ENCODE results near the gene STMP1. TPM values are rescaled to one million over a fixed set of nuclear protein-coding genes. Genes with fewer than 3 reads are reported as not detected.
A peak's percentile ranks its signal among the peaks of the same experiment; 100 is the strongest.
"Not testable (repeated sequence)": the region's sequence is repeated elsewhere in the genome, so short reads cannot be mapped to it uniquely, and the experiment has no call there.

The STMP1 gene
- total RNA-seq (10 to 100 TPM; 15.7 to 20.7 TPM), total RNA-seq (14.4 to 16.6 reads per million in 2 donors)

DNA sequence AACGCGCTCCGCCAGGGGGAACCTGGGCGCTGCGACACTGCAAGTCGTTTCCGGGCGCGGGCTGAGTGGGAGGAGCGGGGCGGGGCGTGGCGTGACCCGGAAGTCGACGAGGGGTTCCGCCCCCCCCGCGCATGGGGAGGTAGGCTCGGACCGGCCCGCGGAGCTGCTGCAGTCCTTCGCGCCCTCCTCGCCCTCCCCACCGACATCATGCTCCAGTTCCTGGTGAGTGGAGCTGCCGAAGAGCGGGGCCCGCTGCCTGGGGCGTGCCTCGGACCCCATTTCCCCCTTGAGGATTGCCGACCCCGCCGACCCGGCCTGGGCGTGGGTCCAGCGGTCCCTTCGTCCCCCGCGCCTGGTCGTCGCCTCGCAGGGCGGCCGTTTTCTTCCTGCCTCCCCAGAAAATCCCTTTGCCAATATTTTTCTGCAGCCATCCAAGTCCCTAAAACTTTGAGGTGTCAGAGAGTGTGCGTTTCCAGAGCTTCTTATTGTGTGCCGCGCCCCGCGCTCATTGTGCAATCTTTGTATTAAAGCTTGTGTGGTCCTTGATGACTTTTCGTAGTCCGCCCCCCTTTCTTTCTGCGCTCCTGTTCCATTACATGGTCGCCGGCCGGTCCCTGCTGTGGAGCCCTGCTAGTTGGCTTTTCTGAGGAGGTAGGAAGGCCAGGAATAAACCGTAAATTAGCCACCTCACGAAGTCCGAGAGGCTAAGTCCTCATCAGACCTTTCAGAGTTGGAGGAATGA is at the start of gene STMP1:
Gene STMP1 (plus strand): TSS at position 142 of the 742 bp plus-strand sequence.
- Mint-ChIP-seq H3K36me3 (ENCODE audit: low read depth) (peaks cover 7% of the 10 kb centered on the region), H3K4me3 (peak within 1 kb of the TSS; percentile 94), H3K27ac (peak within 1 kb of the TSS; percentile 68), H3K27me3 (no peaks in the 10 kb centered on the region), H3K4me1 (peaks cover 18% of the 10 kb centered on the region)
- DNase-seq (peak; percentile 94 to 97 (median 96)), ATAC-seq (peak; percentile 99)
- no peaks in the 10 kb centered on the region for H3K9me3 ChIP-seq (ENCODE audit: control insufficient read depth, low read length, poor library complexity, severe bottlenecking)

DNA sequence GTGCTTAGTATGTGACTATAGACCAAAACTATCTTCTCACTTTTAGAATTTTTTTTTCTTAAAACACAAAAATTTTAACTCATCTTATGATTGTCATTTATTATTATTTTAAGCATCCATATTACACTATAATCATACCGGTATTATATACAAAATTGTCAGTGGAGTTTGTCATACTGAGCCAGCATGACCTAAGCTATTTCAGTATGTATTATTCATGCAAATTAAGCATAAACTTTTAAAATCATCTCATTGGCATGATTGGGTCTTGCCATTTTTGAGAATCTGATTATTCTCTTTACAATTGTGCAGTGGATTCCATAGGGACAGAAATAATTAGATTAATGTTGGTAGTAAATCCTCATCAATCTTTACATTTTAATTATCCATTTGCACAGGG is 46.2 kb upstream of the STMP1 start:
- Mint-ChIP-seq H3K27ac (no peak overlapping the region), H3K36me3 (ENCODE audit: low read depth) (peaks cover 6% of the 10 kb centered on the region), H3K4me3 (no peak overlapping the region), H3K4me1 (no peaks in the 10 kb centered on the region), H3K27me3 (no peaks in the 10 kb centered on the region)
- no peaks in the 10 kb centered on the region for H3K9me3 ChIP-seq (ENCODE audit: control insufficient read depth, low read length, poor library complexity, severe bottlenecking)
- DNase-seq = no peak
- ATAC-seq = no peak

DNA sequence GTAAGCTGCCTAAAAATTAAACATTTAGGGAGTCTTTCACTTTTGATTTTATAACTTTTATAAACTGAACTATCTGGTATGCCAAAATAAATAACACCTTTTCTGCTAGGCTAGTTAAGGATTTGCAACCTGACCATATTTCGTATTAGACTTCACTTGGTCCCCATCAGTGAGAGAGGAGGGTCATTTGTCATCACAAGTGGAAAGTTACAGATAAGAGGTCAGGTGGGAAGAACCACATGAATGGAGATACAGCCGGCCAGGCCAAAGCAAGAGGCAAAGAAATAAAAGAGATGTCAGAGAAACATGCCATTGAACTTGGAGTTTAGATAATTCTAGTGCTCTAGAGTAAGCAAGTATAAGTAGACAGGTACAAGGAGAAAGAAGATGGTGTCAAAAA is 44.5 kb upstream of the STMP1 start:
- no peak for ATAC-seq

DNA sequence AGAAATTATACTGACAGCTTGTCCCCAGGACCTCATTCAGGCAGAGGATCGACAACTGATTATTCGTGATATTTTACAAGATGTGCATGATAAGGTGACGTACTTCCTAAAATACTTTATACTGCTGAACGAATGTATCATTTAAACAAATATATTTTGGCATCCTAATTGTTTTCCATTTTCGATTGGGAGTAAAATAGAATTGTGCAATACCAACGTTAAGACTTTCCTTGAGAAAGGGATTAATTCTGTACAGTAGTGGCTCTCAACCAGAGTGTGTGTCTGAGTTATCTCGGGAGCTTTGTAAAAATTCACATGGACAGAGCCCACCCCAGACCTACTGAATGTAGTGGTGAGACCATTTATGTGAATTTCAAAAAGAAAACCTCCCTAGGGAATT is 43.8 kb upstream of the STMP1 start:
- ATAC-seq (no peak), DNase-seq (no peak)
- peaks cover 6% of the 10 kb centered on the region for H3K36me3 Mint-ChIP-seq (ENCODE audit: low read depth)
- no peaks in the 10 kb centered on the region for H3K9me3 ChIP-seq (ENCODE audit: control insufficient read depth, low read length, poor library complexity, severe bottlenecking)
- H3K4me3 Mint-ChIP-seq = no peak overlapping the region
- no peaks in the 10 kb centered on the region for H3K4me1 Mint-ChIP-seq
- H3K27ac Mint-ChIP-seq = no peak overlapping the region
- no peaks in the 10 kb centered on the region for H3K27me3 Mint-ChIP-seq

More for the DNA sequence above, 44.5 kb upstream of the STMP1 start:
- no peaks in the 10 kb centered on the region for H3K4me1 Mint-ChIP-seq
- peaks cover 6% of the 10 kb centered on the region for H3K36me3 Mint-ChIP-seq (ENCODE audit: low read depth)
- no peak for DNase-seq
- no peaks in the 10 kb centered on the region for H3K9me3 ChIP-seq (ENCODE audit: control insufficient read depth, low read length, poor library complexity, severe bottlenecking)
- H3K27ac Mint-ChIP-seq = no peak overlapping the region
- H3K4me3 Mint-ChIP-seq = no peak overlapping the region
- no peaks in the 10 kb centered on the region for H3K27me3 Mint-ChIP-seq

DNA sequence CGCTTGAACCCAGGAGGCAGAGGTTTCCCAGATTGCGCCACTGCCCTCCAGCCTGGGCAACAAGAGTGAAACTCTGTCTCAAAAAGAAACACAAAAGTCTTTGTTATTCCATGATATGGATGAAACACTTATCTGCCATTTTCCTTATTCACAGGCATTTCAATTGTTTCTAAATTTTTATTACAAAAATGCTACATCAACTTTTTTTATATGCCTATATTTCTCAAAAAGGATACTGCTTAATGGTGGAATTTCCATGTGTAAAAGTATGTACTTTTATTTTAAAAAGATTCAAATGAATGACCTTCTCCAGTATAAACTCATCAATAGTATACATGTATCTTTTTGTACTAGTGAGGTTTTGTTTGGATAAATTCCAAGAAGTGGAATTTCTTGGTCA is 41.9 kb upstream of the STMP1 start:
- H3K36me3 Mint-ChIP-seq (ENCODE audit: low read depth) = peaks cover 8% of the 10 kb centered on the region

DNA sequence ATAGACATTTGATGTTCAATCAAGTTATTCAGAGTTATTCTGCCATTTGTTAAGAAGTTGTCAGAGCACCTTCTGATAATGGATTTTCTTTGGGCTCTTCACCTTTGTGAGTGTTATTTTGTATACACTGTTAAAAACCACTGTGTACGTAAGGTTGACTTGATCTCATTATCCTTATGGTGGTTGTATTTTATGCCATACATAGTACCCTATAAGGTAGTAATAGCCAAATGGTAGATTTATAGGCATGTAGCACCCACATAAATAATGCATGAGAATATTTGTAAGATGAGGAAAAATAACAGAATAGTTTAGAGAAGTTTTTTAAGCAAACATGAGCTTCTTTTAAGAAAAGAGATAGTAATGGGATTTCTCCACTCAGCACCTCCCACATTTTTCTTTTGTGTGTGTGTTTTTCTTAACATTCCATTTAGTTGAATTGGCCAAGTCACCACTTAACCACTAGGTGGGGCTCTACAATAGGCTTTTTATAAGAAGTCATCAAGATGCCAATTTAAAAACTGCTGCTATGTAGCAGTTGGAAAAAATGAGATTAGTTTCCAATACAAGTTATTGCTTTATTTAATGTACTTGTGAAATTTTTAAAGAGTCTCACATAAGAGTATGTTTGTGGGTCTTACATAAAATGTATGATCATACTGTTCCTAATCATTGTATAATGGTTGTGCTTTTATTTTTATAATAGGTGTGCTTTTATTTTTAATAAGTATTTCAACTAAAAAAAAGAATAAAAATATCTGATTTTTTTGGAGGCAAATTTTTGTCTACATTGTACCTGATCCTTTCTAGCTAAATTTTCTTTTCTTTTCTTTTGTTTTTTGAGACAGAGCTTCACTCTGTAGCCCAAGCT is 41.1 kb upstream of the STMP1 start:
- H3K36me3 Mint-ChIP-seq (ENCODE audit: low read depth) = peaks cover 8% of the 10 kb centered on the region
- no peak for DNase-seq

More for the DNA sequence above, 41.9 kb upstream of the STMP1 start:
- ATAC-seq = no peak
- Mint-ChIP-seq H3K4me1 (no peaks in the 10 kb centered on the region), H3K4me3 (no peak overlapping the region), H3K27ac (no peak overlapping the region), H3K27me3 (no peaks in the 10 kb centered on the region)
- DNase-seq = no peak
- no peaks in the 10 kb centered on the region for H3K9me3 ChIP-seq (ENCODE audit: control insufficient read depth, low read length, poor library complexity, severe bottlenecking)

DNA sequence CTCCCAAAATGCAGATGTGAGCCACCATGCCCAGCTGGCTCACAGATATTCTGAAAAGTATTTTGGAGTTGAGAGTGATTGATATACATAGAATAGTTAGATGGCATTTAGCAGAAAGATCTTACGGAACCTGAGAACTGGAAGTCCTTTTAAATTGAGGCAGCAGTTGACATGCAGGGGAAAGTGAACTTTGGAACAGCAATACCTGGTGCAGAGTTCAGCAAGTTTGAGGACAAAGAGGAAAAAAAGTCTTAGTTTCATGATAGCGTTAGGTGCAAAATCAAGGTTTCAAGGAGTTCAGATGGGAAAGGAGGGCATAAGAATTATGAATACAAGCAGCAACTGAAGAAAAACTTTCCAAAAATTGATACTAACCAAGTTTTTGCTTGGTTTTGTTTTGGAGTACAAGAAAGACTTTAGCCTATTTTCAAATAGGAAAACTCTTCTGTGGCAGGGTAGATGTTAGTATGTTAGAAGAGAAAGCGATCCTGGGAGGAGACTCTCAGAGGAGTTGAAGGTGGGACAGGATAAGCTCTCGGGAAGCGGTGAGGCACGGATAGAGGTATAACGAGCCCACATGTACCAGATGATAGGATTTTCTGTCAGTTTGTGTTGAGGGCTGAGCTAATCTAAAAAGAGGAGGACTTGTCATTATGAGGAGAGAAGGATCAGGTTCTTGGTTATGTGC is 28.0 kb upstream of the STMP1 start:
- H3K9me3 ChIP-seq (ENCODE audit: control insufficient read depth, low read length, poor library complexity, severe bottlenecking) = no peaks in the 10 kb centered on the region
- peaks cover 5% of the 10 kb centered on the region for H3K4me1 Mint-ChIP-seq
- H3K4me3 Mint-ChIP-seq = no peak overlapping the region
- DNase-seq (no peak), ATAC-seq (no peak)
- H3K27ac Mint-ChIP-seq = no peak overlapping the region
- peaks cover 12% of the 10 kb centered on the region for H3K36me3 Mint-ChIP-seq (ENCODE audit: low read depth)
- no peaks in the 10 kb centered on the region for H3K27me3 Mint-ChIP-seq

More for the DNA sequence above, 41.1 kb upstream of the STMP1 start:
- no peaks in the 10 kb centered on the region for H3K27me3 Mint-ChIP-seq
- no peak overlapping the region for H3K27ac Mint-ChIP-seq
- no peak overlapping the region for H3K4me3 Mint-ChIP-seq
- H3K9me3 ChIP-seq (ENCODE audit: control insufficient read depth, low read length, poor library complexity, severe bottlenecking) = no peaks in the 10 kb centered on the region
- peak; percentile 56 for ATAC-seq
- H3K4me1 Mint-ChIP-seq = no peaks in the 10 kb centered on the region

DNA sequence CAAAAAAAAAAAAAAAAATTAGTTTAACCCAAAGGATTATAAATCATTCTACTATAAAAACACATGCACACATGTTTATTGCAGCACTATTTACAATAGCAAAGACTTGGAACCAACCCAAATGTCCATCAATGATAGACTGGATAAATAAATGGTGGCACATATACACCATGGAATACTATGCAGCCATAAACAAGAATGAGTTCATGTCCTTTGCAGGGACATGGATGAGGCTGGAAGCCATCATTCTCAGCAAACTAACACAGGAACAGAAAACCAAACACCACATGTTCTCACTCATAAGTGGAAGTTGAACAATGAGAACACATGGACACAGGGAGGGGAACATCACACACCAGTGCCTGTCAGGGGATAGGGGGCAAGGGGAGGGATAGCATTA is 22.6 kb upstream of the STMP1 start:
- not testable (repeated sequence) for H3K27me3 Mint-ChIP-seq; ATAC-seq; H3K4me1 Mint-ChIP-seq; DNase-seq; H3K9me3 ChIP-seq (ENCODE audit: control insufficient read depth, low read length, poor library complexity, severe bottlenecking); H3K4me3 Mint-ChIP-seq; H3K36me3 Mint-ChIP-seq (ENCODE audit: low read depth); H3K27ac Mint-ChIP-seq

DNA sequence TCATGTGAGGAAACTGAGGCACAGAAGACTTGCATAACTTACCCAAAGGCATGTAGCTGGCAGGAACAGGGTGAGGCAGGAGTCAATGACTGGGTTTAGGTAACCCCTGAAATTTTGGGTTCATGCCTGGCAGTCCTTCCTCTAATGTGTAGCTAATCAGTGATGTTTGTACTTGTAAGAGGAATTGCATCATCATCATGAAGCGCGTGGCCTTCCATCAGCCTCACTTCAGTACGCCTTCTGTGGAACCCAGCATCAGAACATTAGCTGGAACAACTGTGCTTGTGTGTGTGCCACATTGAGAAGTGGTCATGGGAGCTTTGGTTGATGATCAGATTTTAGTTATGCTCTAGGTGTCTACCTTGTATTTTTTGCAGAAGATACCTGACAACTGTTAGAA is 18.2 kb upstream of the STMP1 start:
- H3K9me3 ChIP-seq (ENCODE audit: control insufficient read depth, low read length, poor library complexity, severe bottlenecking) = no peaks in the 10 kb centered on the region
- H3K4me3 Mint-ChIP-seq = no peak overlapping the region
- H3K27me3 Mint-ChIP-seq = no peaks in the 10 kb centered on the region
- no peaks in the 10 kb centered on the region for H3K36me3 Mint-ChIP-seq (ENCODE audit: low read depth)
- no peak overlapping the region for H3K27ac Mint-ChIP-seq
- peaks cover 3% of the 10 kb centered on the region for H3K4me1 Mint-ChIP-seq
- ATAC-seq = no peak
- no peak for DNase-seq

DNA sequence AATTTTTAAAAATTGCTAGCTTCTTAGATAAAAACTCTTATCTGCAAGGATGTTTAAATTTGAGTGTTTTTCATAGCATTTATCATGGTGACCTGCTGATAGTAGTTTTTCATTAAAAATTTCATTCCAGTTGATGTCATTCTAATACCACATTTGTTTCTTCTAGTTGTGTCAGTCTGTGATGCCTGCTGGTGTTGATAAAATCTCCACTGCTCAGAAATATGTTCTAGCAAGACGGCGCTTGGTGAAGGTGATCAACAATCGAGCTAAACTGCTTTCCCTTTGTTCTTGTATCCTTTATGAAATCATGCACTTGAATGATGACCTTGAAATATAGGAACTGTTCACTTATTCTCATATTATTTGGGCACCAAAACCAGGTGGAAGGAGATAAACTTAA is 17.6 kb upstream of the STMP1 start:
- H3K4me3 Mint-ChIP-seq = no peak overlapping the region
- H3K4me1 Mint-ChIP-seq = peaks cover 3% of the 10 kb centered on the region
- no peak overlapping the region for H3K27ac Mint-ChIP-seq
- ATAC-seq (no peak), DNase-seq (no peak)
- no peaks in the 10 kb centered on the region for H3K36me3 Mint-ChIP-seq (ENCODE audit: low read depth)
- no peaks in the 10 kb centered on the region for H3K27me3 Mint-ChIP-seq
- H3K9me3 ChIP-seq (ENCODE audit: control insufficient read depth, low read length, poor library complexity, severe bottlenecking) = no peaks in the 10 kb centered on the region

DNA sequence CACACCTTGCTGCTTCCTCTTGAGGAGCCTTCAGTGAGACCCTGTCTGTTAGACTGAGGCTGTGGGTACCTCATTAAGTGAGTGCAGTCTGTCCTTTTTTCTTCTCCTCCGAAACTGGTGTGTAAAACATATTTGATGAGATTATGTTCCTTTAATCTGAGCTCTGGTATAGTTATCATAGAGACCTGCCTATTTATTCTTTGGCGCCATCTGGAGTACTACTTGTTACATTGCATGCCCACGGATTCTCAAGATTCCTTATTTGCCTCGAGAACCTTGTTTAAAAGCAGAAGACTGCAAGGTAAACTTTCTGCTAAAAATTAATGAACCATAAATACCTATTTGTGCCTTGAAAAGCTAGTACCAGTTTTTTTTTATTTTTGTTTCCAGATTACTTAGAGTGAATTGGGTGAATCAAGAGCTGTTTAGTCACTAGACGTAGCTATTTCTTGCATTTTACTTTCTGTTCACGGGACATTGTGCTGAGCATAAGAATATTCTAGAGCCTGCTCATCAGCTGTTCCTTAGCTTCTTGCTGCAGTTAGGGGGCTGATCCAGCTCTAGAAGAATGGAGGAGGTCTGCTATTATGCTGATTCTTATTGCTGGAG is 16.9 kb upstream of the STMP1 start:
- no peaks in the 10 kb centered on the region for H3K9me3 ChIP-seq (ENCODE audit: control insufficient read depth, low read length, poor library complexity, severe bottlenecking)
- Mint-ChIP-seq H3K4me1 (peaks cover 3% of the 10 kb centered on the region), H3K4me3 (no peak overlapping the region), H3K27me3 (no peaks in the 10 kb centered on the region), H3K36me3 (ENCODE audit: low read depth) (no peaks in the 10 kb centered on the region), H3K27ac (no peak overlapping the region)
- DNase-seq (no peak), ATAC-seq (peak; percentile 81)

DNA sequence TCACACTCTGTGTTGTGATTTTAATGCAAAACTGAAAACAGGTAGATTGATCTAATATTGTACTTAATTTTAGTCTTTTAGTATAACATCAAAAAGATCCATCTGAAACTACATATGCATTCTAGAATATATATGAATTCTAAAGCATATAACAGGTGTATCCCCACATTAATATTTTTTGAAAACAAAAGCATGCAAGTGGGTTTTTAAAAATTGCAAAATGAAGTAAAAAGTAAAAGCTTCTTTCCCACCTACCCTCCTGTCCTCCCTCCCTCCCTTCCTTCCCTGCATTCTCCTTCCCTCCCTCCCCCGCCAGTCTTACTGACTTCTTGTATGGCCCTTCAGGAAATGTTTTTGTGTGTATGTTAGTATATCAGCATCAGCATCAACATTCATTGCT is 14.6 kb upstream of the STMP1 start:
- no peaks in the 10 kb centered on the region for H3K27me3 Mint-ChIP-seq
- no peak for ATAC-seq
- H3K4me3 Mint-ChIP-seq = no peak overlapping the region
- DNase-seq = no peak
- peaks cover 3% of the 10 kb centered on the region for H3K4me1 Mint-ChIP-seq
- no peaks in the 10 kb centered on the region for H3K36me3 Mint-ChIP-seq (ENCODE audit: low read depth)
- H3K9me3 ChIP-seq (ENCODE audit: control insufficient read depth, low read length, poor library complexity, severe bottlenecking) = no peaks in the 10 kb centered on the region
- H3K27ac Mint-ChIP-seq = no peak overlapping the region

DNA sequence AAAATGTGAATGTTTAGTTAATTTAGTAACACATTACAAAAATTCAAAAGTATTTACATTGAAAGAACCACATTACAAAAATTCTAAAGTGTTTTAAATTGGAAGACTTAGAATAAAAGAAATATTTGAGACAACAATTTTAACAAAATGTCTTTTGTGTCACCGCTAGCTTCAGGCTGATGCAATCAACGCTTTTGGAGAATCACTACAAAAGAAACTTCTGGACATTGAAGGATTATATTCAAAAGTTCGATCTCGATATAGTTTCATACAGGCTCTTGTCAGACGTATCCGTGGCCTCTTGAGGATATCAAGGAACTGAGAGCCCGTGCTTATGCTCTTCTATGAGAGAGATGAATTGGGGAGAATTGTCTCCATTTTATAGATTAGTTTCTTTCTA is 14.1 kb upstream of the STMP1 start:
- ATAC-seq (no peak), DNase-seq (no peak)
- H3K27ac Mint-ChIP-seq = no peak overlapping the region
- H3K4me3 Mint-ChIP-seq = no peak overlapping the region
- no peaks in the 10 kb centered on the region for H3K27me3 Mint-ChIP-seq
- peaks cover 3% of the 10 kb centered on the region for H3K4me1 Mint-ChIP-seq
- H3K36me3 Mint-ChIP-seq (ENCODE audit: low read depth) = no peaks in the 10 kb centered on the region
- H3K9me3 ChIP-seq (ENCODE audit: control insufficient read depth, low read length, poor library complexity, severe bottlenecking) = no peaks in the 10 kb centered on the region
